PC-9 (cell line): ENCODE data around the gene OBSCN.

Source experiments
- EZH2 ChIP-seq: fragments of 200-600 bp; sonication (generic); IDR thresholded peaks from 2 replicates; pipeline ENCODE4 v1.8.0; 2017; ENCODE audit warnings: antibody characterized with exemption, low read depth
- TF ChIP-seq, protein P1 (sequence below): fragments of 200-600 bp; sonication (generic); conservative IDR thresholded peaks from 2 replicates; pipeline ENCODE4 v1.6.1; 2017; ENCODE audit warnings: mixed run types, antibody characterized with exemption, mild to moderate bottlenecking, moderate library complexity

DNA sequence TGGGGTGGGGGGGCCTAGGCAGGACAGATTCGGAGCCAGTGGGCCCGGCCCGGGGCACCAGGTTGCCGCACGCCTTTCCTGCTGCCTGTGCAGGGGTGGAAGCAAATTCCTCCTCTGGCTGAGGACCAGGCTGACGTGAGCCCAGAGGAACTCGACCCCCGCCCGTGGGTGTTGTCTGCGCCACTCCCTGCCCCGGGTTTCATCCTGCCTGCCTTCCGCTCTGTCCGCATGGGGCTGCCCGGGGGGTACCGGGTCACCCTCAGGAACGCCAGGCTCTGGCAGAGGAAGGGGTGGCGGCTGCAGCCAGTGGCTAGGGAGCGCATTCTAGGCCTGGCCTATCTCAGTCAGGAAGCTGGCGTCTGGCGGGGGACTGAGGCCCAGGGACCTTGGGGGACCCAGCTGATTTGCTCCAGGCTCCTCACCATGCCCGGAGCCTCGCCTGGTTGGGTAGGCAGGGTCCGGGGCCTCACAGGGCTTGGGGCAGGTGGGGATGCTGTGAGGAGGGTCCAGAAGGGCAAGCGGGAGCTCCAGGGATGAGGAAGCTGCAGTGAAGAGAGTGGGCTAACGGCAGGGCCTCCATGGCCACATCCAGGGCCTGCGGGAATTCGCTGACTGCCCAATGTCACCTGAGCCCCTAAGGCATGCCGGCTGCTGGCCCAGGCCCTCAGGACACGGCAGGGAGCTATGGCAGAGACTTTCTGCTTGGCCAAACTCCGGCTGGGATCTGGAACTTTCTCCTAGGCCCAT lies 44.7 kb upstream of the OBSCN start:
- TF ChIP-seq, protein P1, sequence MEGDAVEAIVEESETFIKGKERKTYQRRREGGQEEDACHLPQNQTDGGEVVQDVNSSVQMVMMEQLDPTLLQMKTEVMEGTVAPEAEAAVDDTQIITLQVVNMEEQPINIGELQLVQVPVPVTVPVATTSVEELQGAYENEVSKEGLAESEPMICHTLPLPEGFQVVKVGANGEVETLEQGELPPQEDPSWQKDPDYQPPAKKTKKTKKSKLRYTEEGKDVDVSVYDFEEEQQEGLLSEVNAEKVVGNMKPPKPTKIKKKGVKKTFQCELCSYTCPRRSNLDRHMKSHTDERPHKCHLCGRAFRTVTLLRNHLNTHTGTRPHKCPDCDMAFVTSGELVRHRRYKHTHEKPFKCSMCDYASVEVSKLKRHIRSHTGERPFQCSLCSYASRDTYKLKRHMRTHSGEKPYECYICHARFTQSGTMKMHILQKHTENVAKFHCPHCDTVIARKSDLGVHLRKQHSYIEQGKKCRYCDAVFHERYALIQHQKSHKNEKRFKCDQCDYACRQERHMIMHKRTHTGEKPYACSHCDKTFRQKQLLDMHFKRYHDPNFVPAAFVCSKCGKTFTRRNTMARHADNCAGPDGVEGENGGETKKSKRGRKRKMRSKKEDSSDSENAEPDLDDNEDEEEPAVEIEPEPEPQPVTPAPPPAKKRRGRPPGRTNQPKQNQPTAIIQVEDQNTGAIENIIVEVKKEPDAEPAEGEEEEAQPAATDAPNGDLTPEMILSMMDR: no peak
- no peak for TF ChIP-seq EZH2
